ENCODE measurements around the gene TMEM163.
"Not testable (repeated sequence)": the region's sequence is repeated elsewhere in the genome, so short reads cannot be mapped to it uniquely, and the experiment has no call there.

The TMEM163 gene

DNA sequence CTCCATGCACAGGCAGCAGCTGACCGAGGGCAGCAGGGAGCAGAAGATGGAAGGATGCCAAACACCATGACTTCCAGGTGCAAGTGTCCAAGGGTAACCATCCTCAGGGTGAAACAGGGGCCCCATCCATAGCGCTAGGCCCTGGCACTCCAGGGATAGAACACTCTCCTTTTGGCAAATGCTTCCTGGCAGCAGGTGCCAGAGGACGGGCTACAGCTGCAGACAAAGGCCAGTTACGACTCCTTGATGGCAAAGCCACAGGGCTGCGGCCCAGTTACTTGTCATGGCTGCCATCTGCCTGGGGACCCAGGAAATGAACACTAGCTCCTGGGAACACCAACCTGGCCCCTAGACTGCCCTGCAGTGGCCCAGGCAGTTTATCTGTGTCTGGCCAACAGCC is 178.8 kb downstream of the TMEM163 start:
- DNase-seq (ENCODE audit: low read depth in 3 of 3, low spot score in 1 of 3): no peak

DNA sequence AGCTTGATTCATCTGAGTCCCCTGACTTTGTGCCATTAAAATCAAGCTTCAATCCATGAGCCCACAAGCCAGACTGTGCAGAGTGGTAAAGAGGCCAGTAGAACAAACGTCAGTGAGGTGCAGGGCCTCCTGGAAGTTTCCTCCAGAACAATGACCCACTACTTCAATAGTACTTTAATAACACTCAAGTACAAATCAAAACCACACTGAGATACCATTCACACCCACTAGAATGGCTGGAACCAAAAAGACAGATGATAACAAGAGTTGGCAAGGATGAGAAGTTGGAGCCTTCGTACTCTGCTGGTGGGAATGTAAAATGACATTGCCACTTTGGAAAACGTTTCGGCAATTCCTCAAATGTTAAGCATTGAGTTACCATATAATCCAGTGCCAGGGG is 181.1 kb downstream of the TMEM163 start:
- no peak for DNase-seq (ENCODE audit: low read depth in 3 of 3, low spot score in 1 of 3)

DNA sequence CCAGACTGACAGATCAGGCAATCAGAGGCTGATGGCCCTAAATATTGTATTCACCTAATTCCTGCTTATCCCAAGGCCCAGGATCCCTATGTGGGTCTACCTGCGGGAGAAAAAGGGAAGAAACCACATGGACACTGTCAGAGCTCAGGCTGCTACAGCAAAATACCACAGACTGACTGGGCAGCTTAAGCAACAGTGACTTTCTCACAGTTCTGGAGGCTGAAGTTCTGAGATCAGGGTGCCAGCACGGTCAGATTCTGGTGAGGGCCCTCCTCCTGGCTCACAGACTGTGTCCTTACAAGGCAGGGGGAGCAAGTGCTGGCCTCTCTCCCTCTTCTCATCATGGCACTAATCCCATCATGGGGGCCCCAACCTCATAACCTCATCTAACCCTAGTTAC is 181.7 kb downstream of the TMEM163 start:
- DNase-seq (ENCODE audit: low read depth in 3 of 3, low spot score in 1 of 3): no peak

DNA sequence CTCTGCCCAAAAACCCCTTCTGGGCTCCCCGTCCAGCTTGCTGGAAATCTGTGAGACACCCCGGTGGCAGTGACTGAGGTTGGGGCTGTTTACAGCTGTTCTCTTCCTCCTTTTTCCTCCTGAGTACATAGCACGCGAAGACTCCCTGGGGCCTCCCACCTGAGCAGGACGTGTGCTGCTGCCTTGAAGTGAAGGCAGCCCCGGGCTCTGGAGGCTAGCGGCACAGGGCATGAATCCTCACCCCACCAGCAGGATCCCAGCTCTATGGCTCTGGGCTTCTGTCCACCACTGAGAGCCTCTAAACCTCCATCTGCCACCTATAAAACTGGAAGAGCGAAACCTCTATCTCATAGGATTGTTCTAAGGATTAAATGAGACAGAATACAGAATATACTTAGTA is 182.5 kb downstream of the TMEM163 start:
- DNase-seq (ENCODE audit: low read depth in 3 of 3, low spot score in 1 of 3): no peak

DNA sequence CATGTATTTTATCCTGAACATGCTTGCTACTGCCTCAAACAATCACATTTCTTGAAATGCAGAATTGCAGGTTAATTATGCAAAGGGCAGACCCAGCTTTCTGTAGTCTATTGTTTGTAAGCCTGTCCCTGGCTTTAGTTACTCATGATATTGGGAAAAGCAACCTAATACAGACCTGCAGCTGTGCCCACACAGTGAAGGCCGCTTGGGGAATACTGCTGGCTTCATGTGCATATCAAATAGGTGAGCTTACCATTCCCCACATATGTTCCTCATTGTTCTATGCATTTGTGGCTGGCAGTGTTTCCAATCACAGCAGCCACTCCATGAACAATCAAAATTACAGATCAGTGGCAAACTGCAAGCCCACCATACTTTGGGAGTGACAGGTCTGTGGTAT is 186.3 kb downstream of the TMEM163 start:
- no peak for DNase-seq (ENCODE audit: low read depth in 3 of 3, low spot score in 1 of 3)

DNA sequence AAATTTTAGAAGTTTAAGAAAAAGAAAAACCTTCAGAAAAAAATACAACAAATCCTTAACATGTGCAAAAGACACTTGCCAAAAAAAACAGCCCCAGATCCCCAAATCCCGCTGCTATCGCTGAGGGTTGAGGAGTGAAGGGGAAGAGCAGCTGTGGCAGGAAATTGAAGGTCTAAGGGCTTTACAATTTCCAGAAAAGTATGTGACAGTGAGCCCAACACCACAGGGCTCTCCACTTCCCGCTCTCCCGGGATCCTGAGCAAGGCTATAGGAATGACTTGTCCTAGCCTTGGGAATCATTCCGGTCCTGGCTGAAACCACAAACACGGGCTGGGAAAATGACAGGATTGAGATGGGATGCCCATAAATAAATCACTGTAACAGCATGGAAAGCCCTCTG is 191.4 kb downstream of the TMEM163 start:
- DNase-seq (ENCODE audit: low read depth in 3 of 3, low spot score in 1 of 3): no peak

DNA sequence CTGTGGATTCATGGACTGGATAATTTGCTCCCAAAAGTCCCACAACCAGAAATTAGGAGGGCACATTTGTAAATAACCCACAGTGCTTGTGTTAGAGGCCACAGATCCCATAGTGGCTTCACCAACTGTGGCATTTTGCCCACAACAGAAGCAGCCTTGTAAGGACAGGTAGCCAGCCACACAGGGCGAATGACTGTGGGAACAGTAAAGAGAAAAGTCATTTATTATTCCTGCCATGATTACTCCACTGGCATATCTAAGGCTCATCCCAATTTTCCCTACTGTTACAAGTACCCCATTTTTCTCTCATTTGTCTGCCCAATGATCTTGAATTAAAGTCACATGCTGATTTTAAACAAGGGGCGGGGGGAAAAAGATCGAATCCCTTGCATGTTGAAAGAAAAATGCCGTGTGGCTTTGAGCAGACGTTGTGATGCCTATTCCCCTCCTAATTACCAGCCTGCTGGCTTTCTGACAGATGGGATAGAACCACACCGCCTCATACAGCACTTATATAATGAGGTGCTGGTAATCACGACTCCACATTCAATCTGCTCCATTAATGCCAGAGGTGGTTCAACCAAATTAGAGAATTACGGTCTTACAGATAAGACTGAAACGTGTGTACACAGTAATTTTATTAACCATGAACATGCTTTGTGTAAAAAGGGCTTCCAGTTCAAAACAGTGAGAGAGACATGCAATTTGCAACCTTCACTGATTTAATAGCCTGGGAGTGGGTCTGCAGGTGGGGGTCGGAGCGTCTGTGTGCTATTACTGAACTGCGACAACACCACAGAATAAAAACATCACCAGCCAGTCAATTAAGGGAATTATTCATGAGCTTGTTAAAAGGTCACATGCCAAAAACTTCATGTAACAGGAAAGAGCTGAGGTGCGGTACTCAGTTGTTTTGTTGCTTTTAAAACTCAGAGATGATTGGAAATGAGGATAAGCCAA is 196.0 kb downstream of the TMEM163 start:
- DNase-seq (ENCODE audit: low read depth in 3 of 3, low spot score in 1 of 3): no peak

DNA sequence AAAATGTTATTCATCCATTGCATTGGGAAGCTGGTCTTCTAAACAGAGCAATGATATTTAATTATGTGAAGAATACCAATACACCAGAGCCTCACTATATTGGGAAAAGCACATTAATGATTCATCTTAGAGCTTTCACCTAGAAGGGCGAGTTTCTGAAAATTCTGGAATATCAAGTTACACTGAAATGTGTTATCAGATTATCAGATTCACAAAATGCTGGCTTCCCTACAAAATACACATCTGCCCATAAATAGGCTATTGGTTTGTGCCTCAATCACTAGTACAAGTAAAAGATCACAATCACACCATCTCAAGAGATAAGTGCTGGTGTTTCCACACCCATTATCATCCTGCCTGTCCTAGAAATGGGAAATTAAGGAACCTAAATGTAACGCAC is 200.7 kb downstream of the TMEM163 start:
- no peak for DNase-seq (ENCODE audit: low read depth in 3 of 3, low spot score in 1 of 3)

DNA sequence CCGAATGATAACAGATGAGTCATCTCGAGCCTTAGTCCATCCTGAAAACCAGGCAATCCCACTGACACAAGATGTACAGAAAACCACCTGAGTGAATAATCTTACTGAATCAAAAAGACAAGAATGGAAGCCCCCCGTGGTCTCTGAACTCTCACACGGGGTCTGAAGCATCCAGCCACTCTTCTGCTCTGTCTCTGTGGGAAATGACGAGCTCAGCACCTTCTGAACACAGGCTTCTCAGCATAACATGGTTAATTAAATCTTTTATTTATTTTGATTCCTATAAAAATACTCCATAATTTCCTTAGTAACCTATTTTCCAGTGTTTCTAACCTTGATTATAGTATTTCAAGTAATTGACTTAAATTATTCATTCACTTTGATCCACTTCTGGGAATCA is 203.7 kb downstream of the TMEM163 start:
- no peak for DNase-seq (ENCODE audit: low read depth in 3 of 3, low spot score in 1 of 3)

DNA sequence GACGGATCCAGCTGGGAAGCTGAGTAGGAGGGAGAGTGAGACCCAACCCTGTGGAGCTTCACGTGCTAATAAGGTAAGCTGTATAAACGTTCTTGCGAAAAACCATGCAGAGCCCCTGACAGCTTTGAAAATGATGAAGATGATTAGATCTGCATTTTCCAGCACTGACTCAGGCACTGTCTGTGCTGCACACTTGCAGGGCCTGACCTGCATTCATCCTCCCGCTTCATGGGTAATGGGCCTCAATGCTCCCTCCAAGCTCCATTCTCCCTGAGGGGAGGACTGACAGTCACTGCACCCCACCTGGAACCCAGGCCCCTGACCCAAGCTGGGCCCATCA is 205.4 kb downstream of the TMEM163 start:
- DNase-seq (ENCODE audit: low read depth in 3 of 3, low spot score in 1 of 3): no peak

DNA sequence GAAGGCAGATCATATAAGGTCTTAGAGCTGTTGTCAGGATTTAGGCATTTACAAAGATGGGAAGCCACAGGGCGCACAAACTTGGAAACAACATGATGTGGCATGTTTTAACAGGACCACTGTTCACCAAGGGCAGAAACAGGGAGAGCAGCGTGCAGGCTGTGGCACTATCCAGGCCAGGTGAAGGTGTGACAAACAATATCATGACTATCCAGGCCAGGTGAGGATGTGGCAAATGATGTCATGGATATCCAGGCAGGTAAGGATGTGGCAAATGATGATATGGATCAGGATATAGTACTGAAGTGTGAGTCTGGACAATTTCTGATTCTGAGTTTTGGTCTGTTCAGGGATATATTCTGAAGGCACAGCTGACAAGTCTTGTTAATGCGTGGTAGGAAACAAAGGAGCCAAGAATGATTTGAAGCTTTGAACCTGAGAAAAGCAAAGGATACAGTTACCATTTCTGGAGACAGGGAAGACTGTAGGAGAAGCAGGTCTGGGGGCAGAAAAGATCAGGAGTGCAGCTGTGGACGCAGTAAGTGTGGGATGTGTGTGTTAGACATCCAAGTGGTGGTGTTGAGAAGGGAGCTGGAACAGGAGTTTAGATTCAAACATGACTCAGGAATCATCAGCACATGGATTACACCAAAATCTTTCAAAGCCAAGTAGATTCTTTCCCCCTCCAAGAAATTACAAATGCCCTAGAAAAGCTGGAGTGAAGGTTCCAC is 205.9 kb downstream of the TMEM163 start:
- DNase-seq (ENCODE audit: low read depth in 3 of 3, low spot score in 1 of 3): no peak

DNA sequence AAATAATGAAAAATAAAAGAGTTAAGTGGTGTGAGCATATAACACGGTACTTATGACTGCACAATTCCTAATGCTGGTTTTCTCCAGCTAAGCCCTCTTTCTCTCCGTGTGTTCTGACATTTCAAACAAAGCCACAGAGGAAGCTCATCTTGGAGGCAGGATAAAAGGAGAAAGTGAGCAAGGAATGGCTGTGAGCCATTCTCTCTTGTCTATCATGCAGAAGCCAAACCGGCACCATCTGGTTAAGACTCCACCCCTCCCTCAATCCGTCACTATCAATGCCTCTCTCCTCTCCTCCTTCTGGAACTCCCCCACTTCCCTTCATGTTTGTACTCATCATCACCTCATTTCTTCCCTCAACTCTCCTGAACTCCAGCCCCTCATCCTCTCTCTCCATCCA is 210.4 kb downstream of the TMEM163 start:
- DNase-seq (ENCODE audit: low read depth in 3 of 3, low spot score in 1 of 3): no peak

DNA sequence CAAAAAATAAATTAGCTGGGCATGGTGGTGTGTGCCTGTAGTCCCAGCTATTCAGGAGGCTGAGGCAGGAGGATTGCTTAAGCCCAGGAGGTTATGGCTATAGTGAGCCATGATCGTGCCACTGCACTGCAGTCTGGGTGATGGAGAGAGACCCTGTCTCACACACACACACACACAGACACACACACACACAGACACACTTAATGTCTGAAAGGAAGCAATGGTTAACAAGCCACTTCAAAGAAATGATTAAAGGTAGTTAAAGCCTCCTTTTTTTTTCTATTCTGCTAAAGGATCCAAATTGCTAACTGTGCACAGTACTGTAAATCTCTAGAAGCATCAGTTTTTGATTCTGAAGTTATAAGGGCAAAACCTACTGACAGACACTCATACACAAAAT is 211.1 kb downstream of the TMEM163 start:
- DNase-seq (ENCODE audit: low read depth in 3 of 3, low spot score in 1 of 3): no peak

DNA sequence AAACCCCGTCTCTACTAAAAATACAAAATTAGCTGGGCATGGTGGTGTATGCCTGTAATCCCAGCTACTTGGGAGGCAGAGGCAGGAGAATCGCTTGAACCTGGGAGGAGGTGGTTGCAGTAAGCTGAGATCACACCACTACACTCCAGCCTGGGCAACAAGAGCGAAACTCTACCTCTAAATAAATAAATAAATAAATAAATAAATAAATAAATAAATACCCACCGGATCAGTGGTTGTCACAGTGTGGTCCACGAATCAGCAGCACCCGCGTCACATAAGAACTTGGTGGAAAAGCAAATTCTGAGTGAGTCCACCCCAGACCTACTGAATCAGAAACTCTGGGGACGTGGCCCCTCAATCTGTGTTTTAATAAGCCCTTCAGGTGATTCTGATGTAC is 211.6 kb downstream of the TMEM163 start:
- DNase-seq (ENCODE audit: low read depth in 3 of 3, low spot score in 1 of 3): not testable (repeated sequence)

DNA sequence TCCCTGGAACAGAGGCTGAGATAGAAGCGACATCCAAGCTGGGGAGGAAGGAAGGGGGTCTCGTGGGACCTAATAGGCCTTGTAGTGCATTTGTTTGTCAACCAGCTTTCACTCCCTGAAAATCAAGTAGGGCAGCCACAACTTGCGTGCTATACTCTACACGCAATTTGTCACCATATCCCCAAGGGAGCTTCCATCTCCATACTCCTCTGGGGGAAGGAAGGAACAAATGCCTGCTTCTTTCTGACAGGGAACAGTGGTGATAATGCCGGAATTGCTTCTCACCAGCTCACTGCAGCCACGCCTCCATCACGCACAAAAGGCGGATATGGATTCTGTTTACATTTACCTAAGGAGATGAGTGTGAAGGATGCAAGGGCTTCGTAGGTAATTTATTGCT is 213.4 kb downstream of the TMEM163 start:
- no peak for DNase-seq (ENCODE audit: low read depth in 3 of 3, low spot score in 1 of 3)

DNA sequence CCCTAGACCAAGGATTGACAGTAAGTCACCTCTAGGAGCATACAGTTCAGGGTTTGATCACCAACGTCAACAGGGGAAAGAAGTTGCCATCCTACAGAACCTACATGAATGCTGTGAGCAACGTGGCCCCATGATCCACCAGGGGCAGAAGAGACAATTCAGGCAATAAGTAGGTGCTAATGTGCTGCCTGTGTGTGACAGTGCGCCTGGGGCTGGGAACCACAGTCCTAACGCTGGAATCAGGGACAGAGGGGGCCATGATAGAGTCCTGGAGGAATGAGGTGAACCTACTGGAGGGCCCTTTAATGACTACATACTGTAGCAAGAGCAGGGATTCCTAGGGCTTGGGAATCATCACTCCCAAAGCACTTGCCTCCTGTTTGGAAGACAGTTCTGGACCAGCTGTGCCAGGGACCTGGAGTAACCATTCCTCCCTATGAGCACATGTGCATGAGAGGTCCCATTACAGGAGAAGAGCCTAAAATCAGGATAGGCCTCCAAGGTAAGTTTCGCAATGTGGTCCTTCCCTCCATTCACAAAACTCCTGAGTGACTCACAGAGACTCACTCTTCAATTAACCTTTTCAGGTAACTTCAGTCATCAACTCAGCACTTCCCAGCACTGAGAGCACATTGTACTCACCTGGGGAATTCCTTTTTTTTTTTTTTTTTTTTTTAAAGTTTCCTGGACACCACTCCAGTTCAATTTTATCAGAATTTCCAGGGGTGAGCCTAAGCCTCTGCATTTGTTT is 214.0 kb downstream of the TMEM163 start:
- DNase-seq (ENCODE audit: low read depth in 3 of 3, low spot score in 1 of 3): no peak

DNA sequence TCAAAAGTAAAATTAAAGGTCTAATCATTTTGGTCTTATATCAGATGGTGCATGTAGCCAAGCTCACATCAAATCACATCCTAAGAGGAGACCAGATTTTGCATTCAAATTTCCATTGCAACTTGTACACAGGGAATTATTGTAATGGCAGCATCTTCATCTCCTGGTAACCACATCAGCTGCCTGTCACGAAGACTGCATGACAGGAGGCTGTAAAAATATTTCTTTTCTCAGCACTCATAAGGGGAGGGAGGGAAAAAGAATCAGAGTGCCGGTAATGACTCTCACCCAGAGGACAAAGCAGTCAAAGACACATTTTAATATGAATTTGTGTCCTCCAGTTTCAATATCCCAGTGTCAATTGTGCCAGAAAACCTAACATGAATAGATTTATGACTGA is 216.7 kb downstream of the TMEM163 start:
- DNase-seq (ENCODE audit: low read depth in 3 of 3, low spot score in 1 of 3): no peak

DNA sequence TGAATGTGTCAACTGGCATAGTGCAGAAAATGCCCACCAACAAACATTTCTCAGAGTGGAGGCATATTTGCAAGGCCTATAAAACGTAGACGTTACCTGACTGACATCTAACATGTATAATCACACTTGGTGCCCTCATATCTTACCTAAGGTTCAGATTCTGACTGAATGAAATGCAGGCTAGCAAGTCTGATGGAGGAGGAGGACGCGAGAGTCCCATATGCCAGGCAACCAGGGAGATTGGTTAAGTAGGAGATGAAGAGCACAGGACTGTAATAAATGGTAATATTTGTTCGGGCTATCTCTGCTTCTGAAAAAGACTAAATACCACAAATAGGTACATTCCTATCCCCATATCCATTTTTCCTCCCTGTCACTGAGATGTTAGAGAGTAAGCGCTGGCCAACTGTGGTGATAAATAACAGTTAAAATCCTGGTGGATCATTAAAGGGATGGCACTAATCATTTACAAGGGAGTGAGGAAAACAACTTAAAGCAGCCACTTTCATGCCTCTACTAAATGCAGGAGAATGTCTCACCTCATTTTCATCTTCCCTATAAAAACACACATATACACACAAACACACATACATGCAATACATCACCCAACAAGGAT is 217.2 kb downstream of the TMEM163 start:
- DNase-seq (ENCODE audit: low read depth in 3 of 3, low spot score in 1 of 3): no peak

DNA sequence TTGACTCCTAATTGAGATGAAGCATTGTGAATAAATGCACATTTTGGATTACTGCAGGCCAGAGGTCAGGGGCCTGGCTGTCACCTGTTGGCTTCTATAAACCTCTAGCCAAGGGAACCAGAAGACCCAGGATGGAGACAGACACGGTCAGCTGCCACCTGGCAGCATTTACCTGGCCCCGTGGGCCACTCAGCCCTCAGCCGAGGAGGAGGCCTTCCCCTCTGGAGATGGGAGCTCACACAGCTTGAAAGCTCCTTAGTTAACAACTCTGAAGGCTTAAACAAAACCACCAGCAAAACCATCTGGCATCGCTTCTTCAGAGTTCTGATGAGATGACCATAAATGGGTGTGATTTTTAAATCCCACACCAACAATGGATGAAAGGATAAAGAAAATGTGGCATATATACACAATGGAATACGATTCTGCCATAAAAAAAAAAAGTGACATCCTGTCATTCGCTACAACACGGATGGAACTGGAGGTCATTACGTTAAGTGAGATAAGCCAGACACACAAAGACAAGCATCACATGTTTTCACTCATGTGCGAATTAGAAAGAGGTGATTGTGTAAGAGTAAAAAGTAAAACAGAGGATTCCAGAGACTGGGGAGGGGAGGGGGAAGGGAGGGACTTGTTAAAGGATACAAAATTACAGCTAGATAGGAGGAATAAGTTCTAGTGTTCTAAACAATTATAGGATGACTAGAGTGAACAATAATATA is 218.4 kb downstream of the TMEM163 start:
- DNase-seq (ENCODE audit: low read depth in 3 of 3, low spot score in 1 of 3): no peak

DNA sequence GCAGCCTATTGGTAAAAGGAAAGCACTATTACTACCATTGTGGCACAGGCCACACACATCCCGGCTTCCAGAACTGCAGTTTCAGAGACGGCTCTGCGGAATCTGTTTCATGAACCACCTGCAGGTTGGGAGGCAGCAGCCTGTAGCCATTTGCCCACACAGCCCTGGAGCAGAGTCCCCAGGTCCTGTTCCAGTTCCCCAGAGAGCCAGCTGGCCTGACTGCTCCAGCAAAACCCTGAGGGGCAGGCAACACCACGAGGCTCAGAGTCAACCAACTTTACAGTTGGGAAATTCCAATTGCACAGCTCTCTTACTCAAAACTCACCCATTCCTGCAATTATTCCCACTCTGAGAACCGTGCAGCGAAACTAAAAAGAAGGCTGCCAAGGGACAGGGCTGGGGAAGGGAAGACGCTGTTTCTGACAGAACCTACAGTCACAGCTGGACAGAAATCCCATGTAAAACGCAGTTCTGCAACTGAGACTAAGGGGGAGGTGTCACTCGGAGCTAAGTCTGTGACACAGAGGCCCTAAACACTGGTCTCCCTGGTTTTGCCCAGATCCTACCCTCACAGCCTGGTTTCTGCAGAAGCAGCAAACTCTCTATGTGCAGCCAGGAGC is 219.4 kb downstream of the TMEM163 start:
- DNase-seq (ENCODE audit: low read depth in 3 of 3, low spot score in 1 of 3): no peak

All from stimulated activated CD4-positive, alpha-beta T cell treated with anti-CD3 and anti-CD28 coated beads, TNF-alpha, amount 100 ng/mL, for 1 hour (primary cell).